Kidney (tissue), 14 donors: ENCODE data around the gene ARHGDIA. TPM values are rescaled to one million over a fixed set of nuclear protein-coding genes. Genes with fewer than 3 reads are reported as not detected.

ENCODE experiments used
- DNase-seq, 5 donors: peaks; one replicate each; pipeline ENCODE4 v3.0.0-alpha.2; 2013 to 2020
- FAIRE-seq: peaks from 2 replicates; lab custom pipeline; 2012; peaks lifted over from hg19 to GRCh38; lab: Jason Lieb, UNC
- H3K27ac ChIP-seq, 2 donors: one replicate each; pipeline ENCODE4 v1.7.0; 2013; ENCODE audit warnings: low read depth in 2 of 2, low read length in 2 of 2, inconsistent platforms in 1 of 2
- H3K27me3 ChIP-seq: one replicate; pipeline ENCODE4 v1.7.1; 2013; ENCODE audit warnings: low read length, inconsistent platforms; ENCODE audit not compliant: control insufficient read depth, insufficient read depth
- H3K36me3 ChIP-seq, 3 donors: one replicate each; pipeline versions ENCODE4 v1.7.0 to v1.7.1; 2013; ENCODE audit warnings: low read length in 3 of 3, control low read depth in 1 of 3, inconsistent platforms in 1 of 3; ENCODE audit not compliant: insufficient read depth in 3 of 3, control insufficient read depth in 2 of 3
- H3K4me1 ChIP-seq, 3 donors: one replicate each; pipeline versions ENCODE4 v1.7.0 to v1.7.1; 2013; ENCODE audit warnings: low read length in 3 of 3, inconsistent platforms in 1 of 3, low read depth in 1 of 3; ENCODE audit not compliant: control insufficient read depth in 2 of 3, insufficient read depth in 2 of 3
- H3K4me3 ChIP-seq, 3 donors: one replicate each; pipeline versions ENCODE4 v1.7.0 to v1.8.1; 2013; ENCODE audit warnings: low read length in 3 of 3, control low read depth in 1 of 3, inconsistent platforms in 1 of 3
- H3K9ac ChIP-seq, 3 donors: one replicate each; pipeline versions ENCODE4 v1.7.0 to v1.7.1; 2013; ENCODE audit warnings: low read length in 3 of 3, control low read depth in 1 of 3, inconsistent platforms in 1 of 3
- H3K9me3 ChIP-seq, 3 donors: one replicate each; pipeline versions ENCODE4 v1.7.0 to v1.7.1; 2013; ENCODE audit warnings: low read length in 3 of 3, control low read depth in 1 of 3, inconsistent platforms in 1 of 3; ENCODE audit not compliant: control insufficient read depth in 2 of 3, insufficient read depth in 1 of 3
- intact Hi-C: fragments of 100-400 bp; cut with DNase I; formaldehyde crosslinking; loops from one replicate; pipeline ENCODE4 v1.11.1; 2022
- polyA plus RNA-seq: library from polyadenylated mRNA; stranded (reverse); fragments of 350-450 nt; fragmentation: Illumina TruSeq; extraction: RNeasy Lipid Tissue Mini Kit (QIAGEN cat#74804); gene quantifications from one replicate; pipeline ENCODE4 v1.2.3, GENCODE V29; 2014; ENCODE audit warnings: low read depth, low replicate concordance; ENCODE audit not compliant: insufficient read depth
- total RNA-seq: library from RNA; stranded (reverse); fragmentation: NEBNext Ultra II Directional; extraction: Animal tissue kit (Norgen Biotek cat#: 25700); gene quantifications from one replicate; pipeline ENCODE4 v1.2.1, GENCODE V29; 2021
- TF ChIP-seq, protein P1 (sequence below): IDR thresholded peaks from 3 replicates; pipeline ENCODE4 v1.5.1; 2012; ENCODE audit warnings: mild to moderate bottlenecking, moderate library complexity, borderline replicate concordance; ENCODE audit not compliant: insufficient read depth; ENCODE audit errors: extremely low read depth
- donor health status: control.
- donor health status: control.
- donor health status: control.
- donor health status: control.
- donor health status: control.
- donor health status: DM: yes; HTN: yes; CAD: no.
- donor health status: Normal renal cell carcinoma (clear cell type).

The ARHGDIA gene
- total and polyA plus RNA-seq, 2 donors from 2014 or later, result 424 to 453 TPM

DNA sequence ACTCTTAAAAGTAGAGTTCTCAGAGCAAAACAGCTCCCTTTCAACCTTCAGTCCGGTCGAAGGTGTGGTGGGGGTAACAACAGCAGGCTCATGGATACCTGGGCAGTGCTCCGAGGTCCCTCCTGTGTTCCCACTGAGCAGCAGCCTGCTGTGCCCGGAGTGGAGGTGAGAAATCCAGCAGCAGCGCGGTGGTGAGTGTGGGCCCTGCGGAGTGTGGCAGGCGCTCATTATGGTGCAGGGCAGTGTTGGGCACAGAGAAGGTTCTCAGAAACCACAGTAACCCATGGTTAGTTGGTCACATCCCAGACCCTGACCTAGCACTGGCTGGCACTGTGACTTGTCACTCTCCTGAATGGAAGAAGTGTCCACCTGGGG lies 5.8 kb downstream of the ARHGDIA start:
- TF ChIP-seq, protein P1, sequence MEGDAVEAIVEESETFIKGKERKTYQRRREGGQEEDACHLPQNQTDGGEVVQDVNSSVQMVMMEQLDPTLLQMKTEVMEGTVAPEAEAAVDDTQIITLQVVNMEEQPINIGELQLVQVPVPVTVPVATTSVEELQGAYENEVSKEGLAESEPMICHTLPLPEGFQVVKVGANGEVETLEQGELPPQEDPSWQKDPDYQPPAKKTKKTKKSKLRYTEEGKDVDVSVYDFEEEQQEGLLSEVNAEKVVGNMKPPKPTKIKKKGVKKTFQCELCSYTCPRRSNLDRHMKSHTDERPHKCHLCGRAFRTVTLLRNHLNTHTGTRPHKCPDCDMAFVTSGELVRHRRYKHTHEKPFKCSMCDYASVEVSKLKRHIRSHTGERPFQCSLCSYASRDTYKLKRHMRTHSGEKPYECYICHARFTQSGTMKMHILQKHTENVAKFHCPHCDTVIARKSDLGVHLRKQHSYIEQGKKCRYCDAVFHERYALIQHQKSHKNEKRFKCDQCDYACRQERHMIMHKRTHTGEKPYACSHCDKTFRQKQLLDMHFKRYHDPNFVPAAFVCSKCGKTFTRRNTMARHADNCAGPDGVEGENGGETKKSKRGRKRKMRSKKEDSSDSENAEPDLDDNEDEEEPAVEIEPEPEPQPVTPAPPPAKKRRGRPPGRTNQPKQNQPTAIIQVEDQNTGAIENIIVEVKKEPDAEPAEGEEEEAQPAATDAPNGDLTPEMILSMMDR, result no peak
- H3K27ac ChIP-seq, result peak overlapping the region; percentile 61 to 86
- intact Hi-C loops, result no loop called here
- no peak overlapping the region for H3K4me3 ChIP-seq
- peaks cover 0 to 45% (median 35%) of the 10 kb centered on the region in 3 donors for H3K4me1 ChIP-seq
- H3K9me3 ChIP-seq, result no peaks in the 10 kb centered on the region
- no peaks in the 10 kb centered on the region for H3K27me3 ChIP-seq
- no peak for DNase-seq
- H3K36me3 ChIP-seq, result peaks cover 0 to 10% (median 0%) of the 10 kb centered on the region in 3 donors
- no peak overlapping the region for H3K9ac ChIP-seq
- no peak for FAIRE-seq

DNA sequence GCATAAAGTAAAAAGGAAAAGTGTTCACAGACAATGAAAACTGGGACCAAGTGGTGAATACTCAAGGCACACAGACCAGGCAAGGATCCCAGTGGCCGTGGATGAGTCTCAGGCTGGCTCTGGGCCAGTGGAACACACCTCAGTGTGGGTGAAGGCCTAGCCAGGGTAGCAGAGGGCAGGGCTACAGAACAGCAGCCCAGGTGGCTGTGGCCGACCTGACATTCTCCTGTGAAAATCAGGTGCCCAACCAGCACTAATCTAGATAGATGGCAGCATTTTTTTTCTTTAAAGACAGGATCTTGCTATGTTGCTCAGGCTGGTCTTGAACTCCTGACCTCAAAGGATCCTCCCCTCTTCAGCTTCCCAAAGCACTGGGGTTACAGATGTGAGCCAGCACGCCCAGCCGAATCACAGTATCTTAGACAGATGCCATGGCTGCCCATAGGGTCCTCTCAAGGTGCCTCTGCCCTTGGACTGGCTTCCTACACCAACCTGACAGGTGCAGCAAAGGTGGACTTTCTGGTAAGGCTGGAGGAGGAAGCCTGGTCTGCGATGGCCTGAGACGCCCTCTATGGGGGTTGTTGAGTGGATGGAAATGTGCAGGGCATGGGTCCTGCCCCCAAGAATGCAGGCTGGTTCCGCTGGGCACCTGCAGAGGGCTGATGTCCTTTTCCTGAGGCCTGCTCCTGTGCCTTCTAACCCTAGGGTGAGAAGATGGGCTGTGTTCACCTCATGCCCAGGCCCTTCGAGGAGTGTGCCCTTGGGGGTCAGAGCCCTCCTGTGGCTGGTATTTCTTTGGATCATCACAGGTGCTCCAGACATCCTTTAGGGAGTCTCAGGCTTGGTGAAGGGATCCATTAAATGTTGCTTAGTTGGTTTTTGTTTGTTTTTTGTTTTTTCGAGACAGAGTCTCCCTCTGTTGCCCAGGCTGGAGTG lies 7.0 kb downstream of the ARHGDIA start:
- DNase-seq, result no peak
- H3K4me1 ChIP-seq, result peaks cover 0 to 45% (median 36%) of the 10 kb centered on the region in 3 donors
- no peaks in the 10 kb centered on the region for H3K27me3 ChIP-seq
- no peak overlapping the region for H3K4me3 ChIP-seq
- TF ChIP-seq, protein P1, result no peak
- no peaks in the 10 kb centered on the region for H3K9me3 ChIP-seq
- no peak overlapping the region for H3K27ac ChIP-seq
- intact Hi-C loops, result no loop called here
- FAIRE-seq, result no peak
- no peak overlapping the region for H3K9ac ChIP-seq
- H3K36me3 ChIP-seq, result peaks cover 0 to 3% (median 0%) of the 10 kb centered on the region in 3 donors

DNA sequence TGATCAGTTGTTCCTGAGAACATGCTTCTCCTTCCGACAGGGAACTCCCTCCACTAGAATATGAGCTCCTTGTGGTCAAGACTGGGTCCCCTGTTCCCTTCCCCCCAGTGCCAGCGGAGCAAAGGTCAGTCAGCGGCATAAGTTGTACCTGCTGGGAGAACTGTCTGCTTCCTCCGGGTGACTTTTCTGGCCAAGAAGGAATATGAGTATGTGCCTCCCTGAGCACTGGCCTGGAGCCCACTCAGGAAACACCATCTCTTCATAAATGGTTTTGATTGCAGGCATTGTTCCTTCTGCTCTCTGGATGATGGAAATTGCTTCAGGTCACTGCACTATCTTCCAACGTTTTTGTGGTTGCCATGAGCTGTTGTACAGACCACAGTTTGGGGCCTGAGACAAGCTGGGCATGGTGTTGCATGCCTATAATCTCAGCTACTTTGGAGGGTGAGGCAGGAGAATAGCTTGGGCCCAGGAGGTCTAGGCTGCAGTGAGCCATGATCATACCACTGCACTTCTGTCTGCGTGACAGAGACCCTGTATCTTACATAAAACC lies 7.9 kb downstream of the ARHGDIA start:
- FAIRE-seq (no peak), DNase-seq (no peak)
- Histone ChIP-seq H3K27ac (peak overlapping the region in 1 of 2 donors; percentile 41), H3K27me3 (no peaks in the 10 kb centered on the region), H3K4me1 (peaks cover 0 to 51% (median 38%) of the 10 kb centered on the region in 3 donors), H3K4me3 (no peak overlapping the region), H3K9me3 (no peaks in the 10 kb centered on the region), H3K9ac (no peak overlapping the region), H3K36me3 (peaks cover 0 to 5% (median 4%) of the 10 kb centered on the region in 3 donors)
- TF ChIP-seq, protein P1, result no peak
- intact Hi-C loops, result no loop called here
